Kidney (tissue), 14 donors: ENCODE data around the gene C4orf54. TPM values are rescaled to one million over a fixed set of nuclear protein-coding genes. Genes with fewer than 3 reads are reported as not detected.

Experiments used
- DNase-seq, 5 donors: peaks; one replicate each; pipeline ENCODE4 v3.0.0-alpha.2; 2013 to 2020
- FAIRE-seq: peaks from 2 replicates; lab custom pipeline; 2012; peaks lifted over from hg19 to GRCh38; lab: Jason Lieb, UNC
- H3K27ac ChIP-seq, 2 donors: one replicate each; pipeline ENCODE4 v1.7.0; 2013; ENCODE audit warnings: low read depth in 2 of 2, low read length in 2 of 2, inconsistent platforms in 1 of 2
- H3K27me3 ChIP-seq: one replicate; pipeline ENCODE4 v1.7.1; 2013; ENCODE audit warnings: low read length, inconsistent platforms; ENCODE audit not compliant: control insufficient read depth, insufficient read depth
- H3K36me3 ChIP-seq, 3 donors: one replicate each; pipeline versions ENCODE4 v1.7.0 to v1.7.1; 2013; ENCODE audit warnings: low read length in 3 of 3, control low read depth in 1 of 3, inconsistent platforms in 1 of 3; ENCODE audit not compliant: insufficient read depth in 3 of 3, control insufficient read depth in 2 of 3
- H3K4me1 ChIP-seq, 3 donors: one replicate each; pipeline versions ENCODE4 v1.7.0 to v1.7.1; 2013; ENCODE audit warnings: low read length in 3 of 3, inconsistent platforms in 1 of 3, low read depth in 1 of 3; ENCODE audit not compliant: control insufficient read depth in 2 of 3, insufficient read depth in 2 of 3
- H3K4me3 ChIP-seq, 3 donors: one replicate each; pipeline versions ENCODE4 v1.7.0 to v1.8.1; 2013; ENCODE audit warnings: low read length in 3 of 3, control low read depth in 1 of 3, inconsistent platforms in 1 of 3
- H3K9ac ChIP-seq, 3 donors: one replicate each; pipeline versions ENCODE4 v1.7.0 to v1.7.1; 2013; ENCODE audit warnings: low read length in 3 of 3, control low read depth in 1 of 3, inconsistent platforms in 1 of 3
- H3K9me3 ChIP-seq, 3 donors: one replicate each; pipeline versions ENCODE4 v1.7.0 to v1.7.1; 2013; ENCODE audit warnings: low read length in 3 of 3, control low read depth in 1 of 3, inconsistent platforms in 1 of 3; ENCODE audit not compliant: control insufficient read depth in 2 of 3, insufficient read depth in 1 of 3
- CTCF ChIP-seq: IDR thresholded peaks from 3 replicates; pipeline ENCODE4 v1.5.1; 2012; ENCODE audit warnings: mild to moderate bottlenecking, moderate library complexity, borderline replicate concordance; ENCODE audit not compliant: insufficient read depth; ENCODE audit errors: extremely low read depth
- intact Hi-C: fragments of 100-400 bp; cut with DNase I; formaldehyde crosslinking; loops from one replicate; pipeline ENCODE4 v1.11.1; 2022
- polyA plus RNA-seq: library from polyadenylated mRNA; stranded (reverse); fragments of 350-450 nt; fragmentation: Illumina TruSeq; extraction: RNeasy Lipid Tissue Mini Kit (QIAGEN cat#74804); gene quantifications from one replicate; pipeline ENCODE4 v1.2.3, GENCODE V29; 2014; ENCODE audit warnings: low read depth, low replicate concordance; ENCODE audit not compliant: insufficient read depth
- total RNA-seq: library from RNA; stranded (reverse); fragmentation: NEBNext Ultra II Directional; extraction: Animal tissue kit (Norgen Biotek cat#: 25700); gene quantifications from one replicate; pipeline ENCODE4 v1.2.1, GENCODE V29; 2021
- donor health status: control.
- donor health status: control.
- donor health status: control.
- donor health status: control.
- donor health status: control.
- donor health status: DM: yes; HTN: yes; CAD: no.
- donor health status: Normal renal cell carcinoma (clear cell type).

Gene C4orf54
- total and polyA plus RNA-seq, 2 donors from 2014 or later = 0.19 to 0.56 TPM

- no peak overlapping the region for H3K9ac ChIP-seq
- no peak for FAIRE-seq
Measured at GRCh38 chr4:99661907-99662306, 4.3 kb upstream of the C4orf54 start.

GRCh38 chr4:99658666-99659065, 1.0 kb upstream of the C4orf54 start:
- FAIRE-seq = no peak
- no peaks in the 10 kb centered on the region for H3K36me3 ChIP-seq
- H3K9ac ChIP-seq = no peak overlapping the region
- no peaks in the 10 kb centered on the region for H3K9me3 ChIP-seq
- intact Hi-C loops = no loop called here
- H3K4me3 ChIP-seq = no peak overlapping the region
- no peaks in the 10 kb centered on the region for H3K27me3 ChIP-seq
- no peak for DNase-seq
- peaks cover 0 to 4% (median 0%) of the 10 kb centered on the region in 3 donors for H3K4me1 ChIP-seq
- no peak overlapping the region for H3K27ac ChIP-seq
- TF ChIP-seq CTCF = no peak

More at GRCh38 chr4:99661907-99662306, 4.3 kb upstream of the C4orf54 start:
- H3K27me3 ChIP-seq = no peaks in the 10 kb centered on the region
- DNase-seq = no peak
- intact Hi-C loops = no loop called here
- TF ChIP-seq CTCF = no peak
- peaks cover 0 to 3% (median 0%) of the 10 kb centered on the region in 3 donors for H3K4me1 ChIP-seq
- H3K4me3 ChIP-seq = no peak overlapping the region
- no peaks in the 10 kb centered on the region for H3K9me3 ChIP-seq
- no peaks in the 10 kb centered on the region for H3K36me3 ChIP-seq
- H3K27ac ChIP-seq = no peak overlapping the region

DNA sequence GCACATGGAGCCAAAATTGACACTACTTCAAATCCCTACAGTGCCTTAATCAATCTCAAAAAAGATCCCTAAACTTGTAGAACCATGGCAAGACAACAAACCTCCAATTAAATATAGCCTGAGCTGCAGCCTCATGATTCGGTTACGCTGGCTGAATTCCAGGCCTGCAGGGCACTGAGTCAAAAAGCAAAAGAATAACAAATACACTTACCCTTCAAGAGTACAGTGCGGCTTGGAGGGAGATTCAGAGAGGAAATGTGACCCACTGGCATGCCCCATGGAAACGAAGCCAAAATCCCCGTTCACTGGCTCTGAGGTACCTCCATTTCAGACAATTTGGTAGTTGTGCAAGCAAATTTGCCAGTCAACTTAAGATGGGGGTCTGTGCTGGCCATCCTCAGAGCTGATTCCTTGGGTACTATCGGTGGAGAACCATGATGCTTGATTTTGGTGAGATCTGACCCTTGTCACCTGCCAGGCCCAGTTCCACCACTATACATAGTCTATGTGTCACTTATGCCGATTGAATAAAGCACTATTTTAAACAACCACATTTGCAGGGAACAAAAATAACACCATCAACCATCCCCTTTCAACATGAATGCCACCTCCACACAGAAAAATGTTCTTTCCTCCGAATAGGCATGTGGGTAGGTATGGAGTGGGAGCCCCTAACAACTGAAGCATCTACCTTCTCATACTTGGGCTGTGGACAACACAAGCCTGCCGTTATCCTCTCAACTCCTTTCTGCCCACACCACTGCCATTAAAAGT, 2.1 kb downstream of the C4orf54 start:
- Histone ChIP-seq H3K4me3 (no peak overlapping the region), H3K9me3 (no peaks in the 10 kb centered on the region), H3K36me3 (no peaks in the 10 kb centered on the region), H3K27me3 (no peaks in the 10 kb centered on the region), H3K4me1 (peaks cover 0 to 4% (median 0%) of the 10 kb centered on the region in 3 donors), H3K9ac (no peak overlapping the region), H3K27ac (no peak overlapping the region)
- TF ChIP-seq CTCF = no peak
- FAIRE-seq (no peak), DNase-seq (peak in 2 of 5 donors; percentile 36 to 51)
- intact Hi-C loops = no loop called here
